ENCODE data around the gene MEAF6.
A peak's percentile ranks its signal among the peaks of the same experiment; 100 is the strongest.

Gene MEAF6

DNA sequence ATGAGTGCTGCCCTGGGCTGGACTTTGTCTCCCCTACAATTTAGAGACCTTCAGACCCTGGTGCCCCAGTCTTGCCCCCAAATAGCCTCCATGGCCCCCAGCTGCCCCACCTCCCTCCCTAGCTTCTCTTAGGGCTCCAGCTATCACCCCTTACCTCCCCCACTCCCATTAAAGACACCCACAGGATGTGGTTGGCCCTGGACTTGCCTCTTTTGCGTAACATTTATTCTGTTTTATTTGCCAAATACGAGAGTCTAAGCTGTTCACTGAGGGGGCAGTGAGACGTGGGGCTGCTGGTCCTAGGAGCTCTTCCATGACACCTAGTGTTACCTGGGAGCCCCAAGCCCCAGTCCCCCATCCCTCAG lies 35.7 kb downstream of the MEAF6 start:
- no peak overlapping the region for H3K9ac ChIP-seq
- TF ChIP-seq, protein P1, sequence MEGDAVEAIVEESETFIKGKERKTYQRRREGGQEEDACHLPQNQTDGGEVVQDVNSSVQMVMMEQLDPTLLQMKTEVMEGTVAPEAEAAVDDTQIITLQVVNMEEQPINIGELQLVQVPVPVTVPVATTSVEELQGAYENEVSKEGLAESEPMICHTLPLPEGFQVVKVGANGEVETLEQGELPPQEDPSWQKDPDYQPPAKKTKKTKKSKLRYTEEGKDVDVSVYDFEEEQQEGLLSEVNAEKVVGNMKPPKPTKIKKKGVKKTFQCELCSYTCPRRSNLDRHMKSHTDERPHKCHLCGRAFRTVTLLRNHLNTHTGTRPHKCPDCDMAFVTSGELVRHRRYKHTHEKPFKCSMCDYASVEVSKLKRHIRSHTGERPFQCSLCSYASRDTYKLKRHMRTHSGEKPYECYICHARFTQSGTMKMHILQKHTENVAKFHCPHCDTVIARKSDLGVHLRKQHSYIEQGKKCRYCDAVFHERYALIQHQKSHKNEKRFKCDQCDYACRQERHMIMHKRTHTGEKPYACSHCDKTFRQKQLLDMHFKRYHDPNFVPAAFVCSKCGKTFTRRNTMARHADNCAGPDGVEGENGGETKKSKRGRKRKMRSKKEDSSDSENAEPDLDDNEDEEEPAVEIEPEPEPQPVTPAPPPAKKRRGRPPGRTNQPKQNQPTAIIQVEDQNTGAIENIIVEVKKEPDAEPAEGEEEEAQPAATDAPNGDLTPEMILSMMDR (IDR thresholded peaks at IDR 0.05): no peak
- H2AFZ ChIP-seq: no peak overlapping the region
- H3K27ac ChIP-seq: peak overlapping the region; percentile 29
- no peak overlapping the region for H3K4me2 ChIP-seq (ENCODE audit: low read length)
- peaks cover 2% of the 10 kb centered on the region for H3K4me1 ChIP-seq
- H3K4me3 ChIP-seq (ENCODE audit: low read depth, low read length): no peak overlapping the region
- no peaks in the 10 kb centered on the region for H3K36me3 ChIP-seq (ENCODE audit: control insufficient read depth, insufficient read depth, low read length)
- no peaks in the 10 kb centered on the region for H3K79me2 ChIP-seq
- no peaks in the 10 kb centered on the region for H3K9me3 ChIP-seq (ENCODE audit: control insufficient read depth, low read length)
- no peaks in the 10 kb centered on the region for H3K27me3 ChIP-seq (ENCODE audit: control insufficient read depth, insufficient read depth, low read length)

DNA sequence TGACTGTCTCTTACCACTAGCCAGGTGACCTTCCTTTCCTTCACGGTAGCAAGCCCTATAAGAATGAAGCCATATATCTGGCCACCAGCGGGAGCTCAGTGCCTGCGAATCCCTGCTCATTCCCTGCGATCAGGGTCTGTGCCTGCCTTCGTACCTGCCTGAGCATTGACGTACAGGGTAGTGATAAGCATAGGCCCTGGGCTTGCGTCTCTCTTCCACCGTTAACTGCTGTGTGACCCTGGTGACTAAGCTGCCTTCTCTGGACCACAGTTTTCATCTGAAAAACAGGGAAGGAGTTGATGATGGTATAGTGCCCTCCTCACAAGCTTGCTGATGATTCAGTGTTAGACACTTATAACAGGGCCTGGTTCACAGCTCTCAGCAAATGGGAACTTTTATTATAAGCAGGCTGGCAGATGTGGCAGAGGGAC lies 36.1 kb downstream of the MEAF6 start:
- TF ChIP-seq, protein P1 (IDR thresholded peaks at IDR 0.05): no peak
- Histone ChIP-seq H3K27ac (no peak overlapping the region), H3K9me3 (ENCODE audit: control insufficient read depth, low read length) (no peaks in the 10 kb centered on the region), H3K36me3 (ENCODE audit: control insufficient read depth, insufficient read depth, low read length) (no peaks in the 10 kb centered on the region), H3K4me2 (ENCODE audit: low read length) (no peak overlapping the region), H3K9ac (no peak overlapping the region), H3K4me1 (peaks cover 2% of the 10 kb centered on the region), H3K4me3 (ENCODE audit: low read depth, low read length) (no peak overlapping the region), H3K79me2 (no peaks in the 10 kb centered on the region), H3K27me3 (ENCODE audit: control insufficient read depth, insufficient read depth, low read length) (no peaks in the 10 kb centered on the region), H2AFZ (no peak overlapping the region)

GRCh38 chr1:37477946-37478345 lies 36.6 kb downstream of the MEAF6 start:
- no peak overlapping the region for H3K27ac ChIP-seq
- no peaks in the 10 kb centered on the region for H3K36me3 ChIP-seq (ENCODE audit: control insufficient read depth, insufficient read depth, low read length)
- H3K4me1 ChIP-seq: peaks cover 2% of the 10 kb centered on the region
- H3K9me3 ChIP-seq (ENCODE audit: control insufficient read depth, low read length): no peaks in the 10 kb centered on the region
- H3K4me2 ChIP-seq (ENCODE audit: low read length): no peak overlapping the region
- H3K79me2 ChIP-seq: no peaks in the 10 kb centered on the region
- no peak overlapping the region for H3K9ac ChIP-seq
- no peak overlapping the region for H2AFZ ChIP-seq
- H3K27me3 ChIP-seq (ENCODE audit: control insufficient read depth, insufficient read depth, low read length): no peaks in the 10 kb centered on the region
- no peak overlapping the region for H3K4me3 ChIP-seq (ENCODE audit: low read depth, low read length)
- TF ChIP-seq, protein P1 (IDR thresholded peaks at IDR 0.05): no peak

DNA sequence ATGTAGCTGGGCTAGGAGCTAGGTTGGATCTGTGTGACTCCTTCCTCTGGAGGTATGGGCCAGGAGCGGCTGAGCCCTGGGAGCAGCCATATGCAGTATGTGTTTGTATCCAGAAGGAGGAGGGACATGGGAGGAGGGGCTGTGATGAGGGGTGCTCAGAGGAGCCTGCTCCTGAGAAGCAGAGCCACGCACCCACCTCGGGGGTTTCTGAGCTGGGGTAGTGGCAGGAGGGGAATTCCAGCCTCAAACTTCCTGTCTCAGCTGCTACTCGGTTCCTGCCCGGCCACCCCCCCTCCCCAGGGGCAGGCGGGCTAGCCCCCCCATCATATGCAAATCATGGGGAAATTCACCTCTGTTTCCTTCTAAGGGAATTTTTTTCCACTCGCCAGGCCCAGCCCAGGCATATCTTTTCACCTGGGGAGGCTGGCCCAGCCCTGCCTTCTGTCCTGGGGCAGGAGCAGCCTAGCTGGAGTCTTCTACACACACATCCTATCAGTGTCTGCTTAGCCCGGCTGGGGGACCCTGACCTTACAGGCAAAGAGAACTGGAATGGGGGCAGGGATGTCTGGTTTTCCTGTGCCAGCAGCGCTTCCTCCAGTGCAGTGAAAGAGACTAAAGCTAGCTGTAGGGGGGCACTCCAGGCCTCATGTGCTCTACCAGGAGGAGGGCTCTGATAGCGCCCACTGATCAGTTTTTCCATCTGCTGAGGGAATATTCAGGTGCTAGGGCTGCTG lies 37.2 kb downstream of the MEAF6 start:
- Histone ChIP-seq H3K36me3 (ENCODE audit: control insufficient read depth, insufficient read depth, low read length) (no peaks in the 10 kb centered on the region), H3K9me3 (ENCODE audit: control insufficient read depth, low read length) (no peaks in the 10 kb centered on the region), H2AFZ (no peak overlapping the region), H3K79me2 (no peaks in the 10 kb centered on the region), H3K27ac (peak overlapping the region; percentile 54), H3K4me3 (ENCODE audit: low read depth, low read length) (no peak overlapping the region), H3K4me2 (ENCODE audit: low read length) (peak overlapping the region; percentile 43), H3K9ac (no peak overlapping the region), H3K27me3 (ENCODE audit: control insufficient read depth, insufficient read depth, low read length) (no peaks in the 10 kb centered on the region), H3K4me1 (peaks cover 2% of the 10 kb centered on the region)
- TF ChIP-seq, protein P1 (IDR thresholded peaks at IDR 0.05): no peak
